GM23338 (cell line): ENCODE data around the gene KATNIP. TPM values are rescaled to one million over a fixed set of nuclear protein-coding genes. Genes with fewer than 3 reads are reported as not detected.

ENCODE experiments used
- ATAC-seq: fragments of 200-7000 bp; cut with Tn5 transposase; 3 replicates; pipeline ENCODE4 v1.9.1; 2020
- DNase-seq: peaks from one replicate; pipeline ENCODE4 v3.0.0-alpha.2; 2015; ENCODE audit warnings: low spot score
- H2AFZ ChIP-seq: fragments of 200-600 bp; sonication (generic); 2 replicates; pipeline ENCODE4 v1.8.0; 2016; ENCODE audit warnings: antibody characterized with exemption, mild to moderate bottlenecking, moderate library complexity
- H3F3A ChIP-seq: fragments of 200-600 bp; sonication (generic); replicated peaks from 2 replicates; pipeline ENCODE4 v1.8.0; 2017; ENCODE audit warnings: antibody characterized with exemption, mixed run types, low read depth
- H3K27ac ChIP-seq: fragments of 200-600 bp; sonication (generic); 2 replicates; pipeline ENCODE4 v1.6.1; 2016; ENCODE audit warnings: low read depth
- H3K27me3 ChIP-seq: fragments of 200-600 bp; sonication (generic); 2 replicates; pipeline ENCODE4 v1.8.0; 2016; ENCODE audit warnings: mild to moderate bottlenecking, mixed run types, moderate library complexity; ENCODE audit not compliant: insufficient read depth
- H3K36me3 ChIP-seq: fragments of 200-600 bp; sonication (generic); 2 replicates; pipeline ENCODE4 v1.8.0; 2016; ENCODE audit warnings: mild to moderate bottlenecking; ENCODE audit not compliant: insufficient read depth
- H3K4me1 ChIP-seq: fragments of 200-600 bp; sonication (generic); 2 replicates; pipeline ENCODE4 v1.8.0; 2016; ENCODE audit warnings: mild to moderate bottlenecking, moderate library complexity; ENCODE audit not compliant: insufficient read depth
- H3K4me2 ChIP-seq: fragments of 200-600 bp; sonication (generic); 2 replicates; pipeline ENCODE4 v1.7.1; 2017; ENCODE audit warnings: mixed run types
- H3K4me3 ChIP-seq: fragments of 200-600 bp; sonication (generic); 2 replicates; pipeline ENCODE4 v1.6.1; 2016; ENCODE audit warnings: mixed run types
- H3K79me2 ChIP-seq: fragments of 200-600 bp; sonication (generic); replicated peaks from 2 replicates; pipeline ENCODE4 v1.8.0; 2017; ENCODE audit warnings: mild to moderate bottlenecking; ENCODE audit not compliant: insufficient read depth
- H3K9me2 ChIP-seq: fragments of 200-600 bp; sonication (generic); 2 replicates; pipeline ENCODE4 v1.8.0; 2017; ENCODE audit not compliant: insufficient read depth
- H4K20me1 ChIP-seq: fragments of 200-600 bp; sonication (generic); replicated peaks from 2 replicates; pipeline ENCODE4 v1.8.0; 2017; ENCODE audit warnings: mild to moderate bottlenecking; ENCODE audit not compliant: insufficient read depth
- H3K27ac Mint-ChIP-seq: 2 replicates; pipeline ENCODE4 v1.8.0; 2020; ENCODE audit warnings: inconsistent platforms, mild to moderate bottlenecking, moderate library complexity, mixed read lengths
- H3K27me3 Mint-ChIP-seq: 3 replicates; pipeline ENCODE4 v1.8.0; 2022; ENCODE audit warnings: low read depth, mild to moderate bottlenecking, moderate library complexity, mixed read lengths, inconsistent platforms; ENCODE audit not compliant: insufficient read depth, poor library complexity
- H3K36me3 Mint-ChIP-seq: 3 replicates; pipeline ENCODE4 v1.8.0; 2021; ENCODE audit warnings: low read depth, mild to moderate bottlenecking, inconsistent platforms, moderate library complexity, mixed read lengths
- H3K4me1 Mint-ChIP-seq: 3 replicates; pipeline ENCODE4 v1.8.0; 2020; ENCODE audit warnings: mild to moderate bottlenecking, inconsistent platforms, mixed read lengths
- H3K4me3 Mint-ChIP-seq: 3 replicates; pipeline ENCODE4 v1.8.0; 2021; ENCODE audit warnings: moderate library complexity, mild to moderate bottlenecking, inconsistent platforms, mixed read lengths
- H3K9me3 Mint-ChIP-seq: 3 replicates; pipeline ENCODE4 v1.8.0; 2020; ENCODE audit warnings: moderate library complexity, mild to moderate bottlenecking, inconsistent platforms, mixed read lengths
- CREB1 ChIP-seq: fragments of 250-450 bp; sonication (Bioruptor Pico); IDR thresholded peaks from 2 replicates; pipeline ENCODE4 v1.5.0; 2020; ENCODE audit warnings: low read depth, mild to moderate bottlenecking, moderate library complexity
- CTCF ChIP-seq, 2 experiments: fragments of 200-600 bp in 1 of 2; sonication (generic) in 1 of 2; conservative IDR thresholded peaks; 2 replicates each; pipeline versions ENCODE4 v1.5.1 to v1.6.1; 2016 to 2017; ENCODE audit warnings: antibody characterized with exemption in 2 of 2, low read depth in 2 of 2, mild to moderate bottlenecking in 2 of 2, moderate library complexity in 1 of 2
- ETS1 ChIP-seq: IDR thresholded peaks from 2 replicates; pipeline ENCODE4 v1.6.1; 2016; ENCODE audit warnings: antibody characterized with exemption
- EZH2 ChIP-seq: fragments of 200-600 bp; sonication (generic); IDR thresholded peaks from one replicate; pipeline ENCODE4 v1.8.0; 2017; ENCODE audit warnings: antibody characterized with exemption, mild to moderate bottlenecking, low read depth; ENCODE audit not compliant: unreplicated experiment
- EZH2phosphoT487 ChIP-seq: fragments of 200-600 bp; sonication (generic); IDR thresholded peaks from one replicate; pipeline ENCODE4 v1.8.1; 2018; ENCODE audit warnings: antibody characterized with exemption; ENCODE audit not compliant: unreplicated experiment
- JUNB ChIP-seq: IDR thresholded peaks from one replicate; pipeline ENCODE4 v1.6.1; 2016; ENCODE audit warnings: antibody characterized with exemption; ENCODE audit not compliant: unreplicated experiment
- NANOG ChIP-seq: IDR thresholded peaks from 2 replicates; pipeline ENCODE4 v1.6.1; 2016; ENCODE audit warnings: antibody characterized with exemption, borderline replicate concordance
- POLR2AphosphoS5 ChIP-seq: IDR thresholded peaks from 2 replicates; pipeline ENCODE4 v1.6.1; 2016; ENCODE audit warnings: antibody characterized with exemption, low read depth
- REST ChIP-seq: IDR thresholded peaks from one replicate; pipeline ENCODE4 v1.6.1; 2018; ENCODE audit warnings: antibody characterized with exemption; ENCODE audit not compliant: unreplicated experiment
- STAT1 ChIP-seq: IDR thresholded peaks from one replicate; pipeline ENCODE4 v1.6.1; 2016; ENCODE audit warnings: antibody characterized with exemption; ENCODE audit not compliant: unreplicated experiment
- ZNF114 ChIP-seq: fragments of 250-450 bp; sonication (Bioruptor Pico); IDR thresholded peaks from 2 replicates; pipeline ENCODE4 v1.5.0; 2020; ENCODE audit warnings: mild to moderate bottlenecking, moderate library complexity
- ZNF331 ChIP-seq: fragments of 250-450 bp; sonication (Bioruptor Pico); IDR thresholded peaks from 2 replicates; pipeline ENCODE4 v1.5.0; 2020; ENCODE audit warnings: low read depth, mild to moderate bottlenecking, moderate library complexity
- ZNF462 ChIP-seq: fragments of 250-450 bp; sonication (Bioruptor Pico); IDR thresholded peaks from 2 replicates; pipeline ENCODE4 v1.5.0; 2020; ENCODE audit warnings: mild to moderate bottlenecking, moderate library complexity
- polyA plus RNA-seq: library from polyadenylated mRNA; unstranded; fragments of >200 nt; fragmentation: Nextera tagmentation; extraction: Ambion mirVana; gene quantifications from 2 replicates; pipeline ENCODE4 v1.2.1, GENCODE V29; 2016
- total RNA-seq: library from RNA; depleted of rRNA; stranded (reverse); fragments of >200 nt; shearing (Covaris generic); gene quantifications from 2 replicates; pipeline ENCODE4 v1.2.3, GENCODE V29; 2014

The KATNIP gene
- total and polyA plus RNA-seq, 2 experiments from 2014 or later: 7.0 to 11.8 TPM

- no peak overlapping the region for H3K4me3 Mint-ChIP-seq
- H3K9me3 Mint-ChIP-seq: no peaks in the 10 kb centered on the region
- H3K9me2 ChIP-seq: no peaks in the 10 kb centered on the region
- no peaks in the 10 kb centered on the region for H3K79me2 ChIP-seq
- no peak overlapping the region for H3K4me2 ChIP-seq
- ATAC-seq (no peak), DNase-seq (no peak)
- H3K36me3 Mint-ChIP-seq: peaks cover 51% of the 10 kb centered on the region
- H3K36me3 ChIP-seq: peaks cover 38% of the 10 kb centered on the region
- no peak overlapping the region for H3K27ac ChIP-seq
- no peak overlapping the region for H3K4me3 ChIP-seq
- TF ChIP-seq CREB1 (CRISPR knock-in tag): no peak
- TF ChIP-seq ZNF331: no peak
- no peak for TF ChIP-seq EZH2
- no peak for TF ChIP-seq EZH2phosphoT487
- no peak for TF ChIP-seq NANOG
- TF ChIP-seq REST: no peak
- no peak for TF ChIP-seq ZNF114
- no peak for TF ChIP-seq ETS1
- TF ChIP-seq JUNB: no peak
- TF ChIP-seq CTCF (conservative IDR thresholded peaks at IDR 0.05; ENCODE audit: low read depth in 2 of 2): no peak
- no peak for TF ChIP-seq POLR2AphosphoS5
- no peak for TF ChIP-seq ZNF462
- TF ChIP-seq STAT1: no peak
- no peak overlapping the region; the same call in 1 of the 2 replicates for H3K27ac Mint-ChIP-seq
- H3K27me3 ChIP-seq: no peaks in the 10 kb centered on the region
- H3K4me1 Mint-ChIP-seq: no peaks in the 10 kb centered on the region
- no peaks in the 10 kb centered on the region for H3K4me1 ChIP-seq
- H2AFZ ChIP-seq: no peak overlapping the region
- H3K27me3 Mint-ChIP-seq: no peaks in the 10 kb centered on the region
- H3F3A ChIP-seq: no peaks in the 10 kb centered on the region
- H4K20me1 ChIP-seq: peaks cover 5% of the 10 kb centered on the region; the same call in 1 of the 2 replicates
These were observed 27.7 kb upstream of the KATNIP start for GRCh38 chr16:27522173-27522707.
